Stimulated activated CD8-positive, alpha-beta memory T cell treated with anti-CD3 and anti-CD28 coated beads, Interleukin-2, amount 100 ng/mL, for 1 hour (primary cell): ENCODE measurements around the gene PIK3R4.

Experiments used
- DNase-seq, 2 donors: peaks; one replicate each; pipeline ENCODE4 v3.0.0-alpha.2; 2020; ENCODE audit warnings: low read depth in 2 of 2

Gene PIK3R4

GRCh38 chr3:130746246-130747039 lies at the start of gene PIK3R4:
Gene PIK3R4, minus strand, starts transcription at chr3:130746829. Its CDS starts 1,611 bp downstream, at chr3:130745218.
- peak; percentile 83 to 87 for DNase-seq

GRCh38 chr3:130795396-130795795 lies 48.8 kb upstream of the PIK3R4 start:
- DNase-seq, result no peak

GRCh38 chr3:130792246-130792645 lies 45.6 kb upstream of the PIK3R4 start:
- no peak for DNase-seq

GRCh38 chr3:130789782-130790322 lies 43.2 kb upstream of the PIK3R4 start:
- DNase-seq, result no peak

GRCh38 chr3:130787422-130788068 lies 40.9 kb upstream of the PIK3R4 start:
- no peak for DNase-seq

- no peak for DNase-seq
Observed at GRCh38 chr3:130786306-130786705, 39.7 kb upstream of the PIK3R4 start.

GRCh38 chr3:130783629-130784028 lies 37.0 kb upstream of the PIK3R4 start:
- no peak for DNase-seq

GRCh38 chr3:130779486-130779885 lies 32.9 kb upstream of the PIK3R4 start:
- no peak for DNase-seq

GRCh38 chr3:130779031-130779430 lies 32.4 kb upstream of the PIK3R4 start:
- no peak for DNase-seq

GRCh38 chr3:130773366-130773765 lies 26.7 kb upstream of the PIK3R4 start:
- no peak for DNase-seq

GRCh38 chr3:130772129-130772528 lies 25.5 kb upstream of the PIK3R4 start:
- DNase-seq, result no peak

- no peak for DNase-seq
Observed at GRCh38 chr3:130770644-130771043, 24.0 kb upstream of the PIK3R4 start.

- no peak for DNase-seq
Observed at GRCh38 chr3:130761730-130762311, 15.2 kb upstream of the PIK3R4 start.

- DNase-seq, result no peak
Observed at GRCh38 chr3:130760922-130761321, 14.3 kb upstream of the PIK3R4 start.

- peak in 1 of 2 donors; percentile 26 for DNase-seq
Observed at GRCh38 chr3:130759692-130760338, 13.2 kb upstream of the PIK3R4 start.

- DNase-seq, result no peak
Observed at GRCh38 chr3:130758624-130759369, 12.2 kb upstream of the PIK3R4 start.

GRCh38 chr3:130757611-130758150 lies 11.1 kb upstream of the PIK3R4 start:
- no peak for DNase-seq

GRCh38 chr3:130755666-130756065 lies 9.0 kb upstream of the PIK3R4 start:
- DNase-seq, result no peak

GRCh38 chr3:130748981-130749380 lies 2.4 kb upstream of the PIK3R4 start:
- no peak for DNase-seq

GRCh38 chr3:130748467-130748861 lies 1.8 kb upstream of the PIK3R4 start:
- no peak for DNase-seq

GRCh38 chr3:130743354-130743753 lies 3.3 kb downstream of the PIK3R4 start:
- DNase-seq, result no peak
